ENCODE results near the gene EVA1C.
"Not testable (repeated sequence)": the region's sequence is repeated elsewhere in the genome, so short reads cannot be mapped to it uniquely, and the experiment has no call there.

Gene EVA1C

DNA sequence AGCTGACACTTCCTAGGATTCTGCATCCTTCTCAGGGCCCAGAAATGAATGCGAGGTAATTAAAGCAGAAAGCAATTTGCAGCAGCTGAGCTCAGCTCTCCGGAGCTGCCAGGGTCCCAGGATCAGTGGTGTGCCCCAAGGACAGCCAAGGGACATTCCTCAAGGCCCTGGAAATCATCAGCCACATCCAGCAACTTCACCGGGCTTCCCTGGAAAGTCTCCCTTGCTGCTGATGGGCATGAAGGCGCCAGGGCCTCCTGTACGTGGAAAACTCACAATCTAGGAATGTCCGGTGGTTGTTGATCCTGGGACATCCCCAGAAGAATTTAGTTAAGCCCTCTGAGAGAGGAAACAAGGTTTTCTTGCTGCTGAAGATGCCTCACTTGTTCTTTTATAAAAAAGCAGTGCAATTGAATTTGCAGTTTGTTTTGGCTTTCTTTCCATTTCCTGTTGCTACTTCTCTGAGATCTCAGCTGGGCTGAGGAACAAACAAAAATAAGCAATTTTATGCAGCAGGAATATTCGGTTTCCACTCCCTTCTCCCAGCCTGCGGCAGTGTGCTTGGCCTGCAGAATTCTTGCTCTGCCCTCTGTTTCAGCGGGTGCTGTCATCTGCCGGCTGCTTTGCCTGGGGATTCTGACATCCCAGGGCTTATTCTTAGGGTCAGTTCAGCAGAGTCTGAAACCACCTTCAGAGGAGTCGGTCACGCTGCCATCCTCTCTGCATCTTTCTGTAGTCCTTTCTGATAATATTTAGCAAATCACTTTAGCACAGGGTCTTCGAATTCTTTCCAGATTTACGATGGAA is 86.9 kb downstream of the EVA1C start:
- peak; percentile 43 for DNase-seq (ENCODE audit: low read depth)

GRCh38 chr21:32503641-32504040 is 91.1 kb downstream of the EVA1C start:
- not testable (repeated sequence) for DNase-seq (ENCODE audit: low read depth)

DNA sequence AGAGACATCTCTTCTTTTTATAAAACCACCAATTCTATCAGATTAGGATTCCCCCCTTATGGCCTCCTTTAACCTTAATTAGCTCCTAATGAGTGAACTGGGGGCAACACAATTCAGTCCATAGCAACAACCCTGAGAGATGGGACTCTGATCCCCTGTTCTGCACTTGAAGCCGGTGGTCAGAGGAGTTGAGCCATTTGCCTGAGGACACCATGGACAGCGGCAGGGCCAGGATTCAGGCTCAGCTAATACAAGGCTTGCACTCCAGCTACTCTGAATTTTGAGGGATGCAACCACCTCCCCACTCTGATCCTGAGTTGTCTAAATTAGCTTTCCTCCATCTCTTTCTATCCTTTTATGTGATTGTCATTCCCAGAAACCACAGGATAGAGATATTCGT is 93.3 kb downstream of the EVA1C start:
- DNase-seq (ENCODE audit: low read depth), result not testable (repeated sequence)

GRCh38 chr21:32506411-32506965 is 94.0 kb downstream of the EVA1C start:
- DNase-seq (ENCODE audit: low read depth), result not testable (repeated sequence)

DNA sequence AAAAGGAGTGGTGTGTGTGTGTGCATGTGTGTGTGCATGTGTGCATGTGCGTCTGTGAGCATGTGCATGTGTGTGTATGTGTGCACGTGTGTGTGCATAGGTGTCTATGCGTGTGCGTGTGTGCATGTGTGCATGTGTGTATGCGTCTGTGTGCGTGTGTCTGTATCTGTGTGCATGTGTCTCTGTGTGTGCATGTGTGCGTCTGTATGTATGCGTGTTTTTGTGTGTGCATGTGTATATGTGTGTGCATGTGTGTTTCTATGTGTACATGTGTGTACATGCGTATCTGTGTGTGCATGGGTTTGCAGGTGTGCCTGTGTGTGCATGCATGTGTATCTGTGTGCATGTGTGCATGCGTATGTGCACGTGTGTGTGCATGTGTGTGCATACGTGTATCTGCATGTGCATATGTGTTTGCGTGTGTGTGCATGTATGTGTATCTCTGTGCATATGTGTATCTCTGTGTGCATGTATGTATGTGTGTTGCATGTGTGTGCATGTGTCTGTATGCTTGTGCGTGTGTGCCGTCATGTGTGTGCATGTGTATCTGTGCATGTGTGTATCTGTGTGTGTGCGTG is 94.9 kb downstream of the EVA1C start:
- no peak for DNase-seq (ENCODE audit: low read depth)

DNA sequence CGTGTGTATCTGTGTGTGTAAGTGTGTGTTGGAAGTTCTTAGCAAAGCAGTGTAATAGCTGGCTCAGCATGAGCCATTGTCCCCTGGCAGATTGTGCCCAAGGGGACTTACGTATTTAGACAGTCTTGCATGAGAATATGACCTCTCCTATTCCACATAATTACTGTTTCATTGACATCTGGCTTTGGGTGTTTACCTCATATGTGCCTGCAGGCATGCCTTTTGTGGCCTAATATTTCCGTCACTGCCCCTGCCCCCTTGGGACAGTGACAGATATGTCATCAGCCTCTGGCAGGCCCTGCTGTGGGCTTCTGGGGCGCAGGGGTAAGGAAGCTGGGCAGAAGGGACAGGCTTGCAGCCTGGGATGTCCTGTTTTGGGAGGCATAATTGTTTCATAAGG is 95.5 kb downstream of the EVA1C start:
- DNase-seq (ENCODE audit: low read depth), result not testable (repeated sequence)

- no peak for DNase-seq (ENCODE audit: low read depth)
Observed at GRCh38 chr21:32508558-32508957, 96.1 kb downstream of the EVA1C start.

- DNase-seq (ENCODE audit: low read depth), result not testable (repeated sequence)
Observed at GRCh38 chr21:32508975-32509374, 96.5 kb downstream of the EVA1C start.

- DNase-seq (ENCODE audit: low read depth), result no peak
Observed at GRCh38 chr21:32514275-32515055, 102.0 kb downstream of the EVA1C start.

- no peak for DNase-seq (ENCODE audit: low read depth)
Observed at GRCh38 chr21:32515874-32516273, 103.4 kb downstream of the EVA1C start.

DNA sequence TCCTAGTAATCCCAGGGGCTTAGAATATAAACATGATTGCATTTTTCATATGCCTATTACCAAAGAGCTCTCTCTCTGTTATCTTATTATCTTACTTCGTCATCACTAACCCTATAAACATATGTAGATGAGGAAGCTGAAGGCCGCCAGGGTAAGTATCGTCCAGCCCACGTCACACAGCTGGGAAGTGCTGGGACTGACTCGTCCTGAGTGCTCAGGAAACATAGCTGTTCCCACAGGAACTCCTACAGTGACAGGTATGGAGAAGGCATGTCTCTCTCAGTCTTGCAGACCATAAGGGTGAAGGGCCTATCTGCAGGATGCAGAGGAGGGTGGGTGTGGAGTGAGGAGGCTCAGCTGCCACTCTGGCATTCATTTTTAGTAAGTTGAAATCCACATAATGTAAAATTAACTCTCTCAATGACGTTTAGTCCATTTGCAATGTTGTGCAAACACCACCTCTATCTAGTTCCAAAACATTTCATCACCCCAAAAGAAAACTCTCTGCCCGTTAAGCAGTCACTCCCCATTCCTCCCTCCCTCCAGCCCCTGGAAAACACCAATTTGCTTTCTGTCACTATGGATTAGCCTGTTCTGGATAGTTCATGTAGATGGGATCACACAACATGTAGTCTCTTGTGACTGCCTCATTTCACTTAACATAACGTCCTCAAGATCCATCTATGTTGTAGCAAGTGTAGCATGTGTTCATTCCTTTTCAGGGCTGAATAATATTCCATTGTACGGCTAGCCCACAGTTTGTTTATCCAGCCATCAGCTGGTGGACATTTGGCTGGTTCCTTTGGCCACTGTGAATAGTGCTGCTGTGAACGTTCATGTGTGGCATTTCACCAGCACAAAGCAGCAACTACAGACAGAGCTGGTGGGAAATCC is 104.5 kb downstream of the EVA1C start:
- peak; percentile 95 for DNase-seq (ENCODE audit: low read depth)

DNA sequence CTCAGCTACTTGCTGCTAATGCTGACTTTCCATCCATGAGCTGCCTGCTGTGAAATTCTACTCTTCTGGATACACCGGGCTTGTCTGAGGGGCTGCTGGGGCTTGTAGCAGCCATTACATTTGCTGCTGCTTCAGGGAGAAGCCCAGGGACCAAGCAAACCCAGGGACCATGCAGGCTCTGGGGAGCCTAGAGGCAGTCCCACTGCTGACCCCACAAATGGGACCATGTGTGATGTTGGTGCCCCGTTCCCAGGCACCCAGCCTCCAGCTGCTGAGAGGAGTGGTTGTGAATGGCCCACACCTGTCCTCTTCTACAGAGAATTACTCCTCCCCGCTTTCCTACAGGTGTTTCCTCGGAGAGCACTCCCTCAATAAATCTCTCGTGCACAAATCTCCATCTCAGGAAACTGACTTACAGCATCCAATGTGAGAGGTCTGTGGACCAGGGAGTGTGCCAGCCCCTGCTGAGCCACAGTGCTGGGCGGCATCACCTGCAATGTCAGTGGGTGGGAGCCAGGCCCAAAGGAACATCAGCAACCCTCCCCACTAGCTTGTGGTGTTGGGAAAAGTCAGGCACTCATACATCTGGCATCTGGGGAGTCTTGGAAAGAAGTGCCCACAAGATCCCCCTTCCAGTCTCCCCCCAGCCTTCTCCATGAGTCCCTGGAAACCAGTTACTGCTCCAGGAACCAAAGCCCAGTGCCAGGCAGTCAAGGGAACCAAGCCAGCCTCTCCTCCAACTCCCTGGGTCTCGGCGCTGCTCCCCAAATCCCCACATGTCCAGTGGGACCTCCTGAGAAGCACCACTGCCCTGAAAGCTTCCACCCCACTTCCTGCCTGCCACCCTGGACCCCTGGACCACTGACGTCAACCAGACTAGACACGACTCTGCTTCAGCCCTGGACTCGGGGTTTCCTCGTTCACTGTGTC is 107.7 kb downstream of the EVA1C start:
- DNase-seq (ENCODE audit: low read depth), result no peak

DNA sequence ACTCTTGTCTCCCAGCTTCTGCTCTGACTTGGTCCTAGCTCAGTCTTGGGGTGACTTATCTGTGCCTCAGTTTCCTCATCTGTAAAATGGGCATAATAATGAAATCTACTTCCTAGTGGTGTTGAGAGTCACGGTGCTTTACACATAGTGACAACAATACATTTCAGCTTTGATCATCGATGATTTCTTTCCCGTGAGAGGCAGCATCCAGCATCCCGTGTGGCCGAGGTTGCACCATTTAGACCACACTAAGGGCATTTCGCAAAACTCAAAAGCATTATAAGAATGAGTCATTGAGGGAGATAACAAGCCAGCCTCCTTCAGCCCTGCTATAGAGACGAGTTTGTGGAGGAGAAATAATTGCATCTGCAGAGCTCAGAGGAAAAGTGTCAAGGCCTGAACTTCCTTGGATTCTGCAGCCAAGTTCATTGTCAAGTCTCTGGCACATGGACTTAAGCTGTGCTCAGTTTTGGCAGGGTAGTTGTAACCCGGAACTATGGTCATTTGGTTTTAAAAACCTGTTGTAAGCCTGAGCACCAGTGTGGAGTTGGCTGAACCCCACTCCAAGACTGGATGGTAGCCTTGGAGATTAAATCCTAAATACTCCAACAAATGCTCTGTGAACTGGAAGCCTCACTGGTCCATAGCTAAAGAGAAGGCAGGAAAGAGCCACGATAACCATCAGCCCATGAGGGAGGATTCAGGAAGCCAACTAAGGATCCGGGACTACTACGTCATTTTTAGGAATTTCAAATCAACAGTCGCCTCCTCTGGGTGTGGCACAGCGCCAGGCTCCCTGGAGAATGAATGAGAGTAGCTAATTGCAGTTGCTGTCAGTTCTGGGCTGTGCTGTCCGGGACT is 108.6 kb downstream of the EVA1C start:
- DNase-seq (ENCODE audit: low read depth), result peak; percentile 80

DNA sequence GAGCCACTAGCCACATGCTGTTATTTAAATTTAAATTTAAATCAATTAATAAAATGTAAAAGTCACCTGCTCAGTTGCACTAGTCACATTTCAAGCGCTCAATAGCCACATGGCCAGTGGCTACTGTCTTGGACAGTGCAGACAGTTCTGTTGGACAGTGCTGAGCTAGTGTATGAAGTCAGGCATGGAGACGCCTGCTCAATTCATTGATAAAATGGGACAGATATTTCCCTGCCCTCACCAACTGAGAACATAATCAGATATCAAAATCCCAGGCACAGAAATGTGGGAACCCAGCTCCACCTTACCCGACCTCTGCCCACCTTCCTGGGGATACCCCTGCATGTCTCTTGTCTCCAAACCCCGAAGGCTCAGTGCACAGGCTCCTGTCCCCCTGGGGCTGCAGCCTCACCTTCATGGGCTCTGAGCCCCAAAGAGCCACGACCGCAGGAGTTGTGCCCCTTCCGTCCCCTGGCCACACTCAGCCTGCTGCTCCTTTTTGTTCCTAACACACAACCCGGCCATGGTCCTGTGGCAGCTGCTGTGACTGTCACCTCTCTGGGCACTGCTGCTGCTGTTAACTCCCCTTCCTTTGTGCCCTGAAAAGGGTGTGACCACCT is 109.3 kb downstream of the EVA1C start:
- no peak for DNase-seq (ENCODE audit: low read depth)

DNA sequence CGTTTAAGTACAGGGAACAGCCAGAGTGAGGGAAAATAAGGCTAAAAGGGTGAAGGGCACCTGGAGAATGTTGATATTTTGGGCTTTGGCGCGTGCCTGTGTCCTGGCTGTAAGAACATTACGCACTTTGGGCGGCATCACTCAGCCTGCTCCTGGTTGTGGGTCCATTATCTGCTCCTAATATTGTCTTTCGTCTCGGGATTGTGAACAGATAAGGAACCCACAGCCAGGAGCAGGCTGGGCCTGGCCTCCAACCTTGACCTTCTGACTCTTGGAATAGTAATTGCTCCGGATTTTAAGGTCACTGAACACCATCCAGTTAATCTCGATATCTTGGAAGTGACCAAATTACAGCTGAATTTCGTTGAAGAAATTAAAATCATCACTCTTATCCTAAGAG is 111.0 kb downstream of the EVA1C start:
- no peak for DNase-seq (ENCODE audit: low read depth)

DNA sequence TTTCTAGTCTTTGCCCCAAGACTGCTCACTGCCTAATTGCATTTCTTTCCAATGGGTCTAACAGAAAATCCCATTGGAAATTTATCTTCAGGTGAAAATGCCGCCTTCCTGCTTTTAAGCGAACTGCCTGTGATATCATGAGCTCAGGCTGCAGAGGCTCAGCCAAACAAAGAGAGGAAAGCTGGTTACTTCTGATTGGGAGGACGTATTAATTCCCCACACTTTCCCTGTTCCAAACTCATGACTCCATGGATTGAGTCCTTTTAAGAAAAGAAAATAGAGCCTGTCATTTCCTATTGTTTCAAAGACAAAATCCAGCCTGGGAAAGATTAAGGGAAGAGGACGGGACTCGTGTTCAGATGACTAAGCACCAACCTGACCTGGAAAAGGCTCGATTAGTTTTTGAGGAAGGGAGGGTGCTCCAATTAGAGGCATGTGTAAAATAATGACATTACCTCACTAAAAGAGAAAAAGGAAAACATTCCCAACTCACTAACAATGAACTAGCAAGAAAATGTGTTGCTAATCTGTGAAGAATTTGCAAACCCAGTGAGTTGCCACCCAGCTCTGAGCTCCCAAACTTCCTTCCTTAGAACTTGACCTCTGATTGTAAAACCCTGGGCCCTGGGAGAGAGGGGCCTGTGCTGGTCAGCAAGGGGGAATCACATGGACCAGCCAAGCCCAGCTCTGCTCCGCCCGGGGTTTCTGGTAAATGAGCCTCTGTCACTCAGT is 111.6 kb downstream of the EVA1C start:
- DNase-seq (ENCODE audit: low read depth), result no peak

DNA sequence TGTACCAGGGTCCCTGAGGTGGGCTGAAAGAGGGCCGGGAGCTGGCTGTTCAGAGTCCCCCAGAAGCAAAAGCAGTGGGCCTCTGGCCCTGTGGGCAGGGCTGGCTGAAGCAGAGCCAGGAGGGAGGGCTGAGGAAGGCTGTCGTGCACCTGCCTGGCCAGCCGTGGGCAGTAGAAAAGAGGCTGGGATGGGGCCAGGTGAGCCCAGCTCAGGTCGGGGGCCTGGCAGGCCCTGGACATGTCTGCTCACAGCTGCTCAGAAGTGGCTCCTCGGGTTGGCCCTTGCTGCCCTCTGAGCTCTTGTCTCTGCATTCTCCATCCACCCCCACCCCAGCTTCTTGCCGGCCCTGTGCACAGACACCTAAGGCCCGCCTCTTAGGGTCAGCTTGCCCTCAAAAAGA is 112.8 kb downstream of the EVA1C start:
- no peak for DNase-seq (ENCODE audit: low read depth)

- no peak for DNase-seq (ENCODE audit: low read depth)
Observed at GRCh38 chr21:32529679-32530078, 117.2 kb downstream of the EVA1C start.

All from non-pigmented ciliary epithelial cell (primary cell).